GF-D8 (cell line): ENCODE measurements around the gene HSPB2.
A peak's percentile ranks its signal among the peaks of the same experiment; 100 is the strongest.
"Not testable (repeated sequence)": the region's sequence is repeated elsewhere in the genome, so short reads cannot be mapped to it uniquely, and the experiment has no call there.

Experiments
- DNase-seq: peaks from one replicate; lab custom pipeline; 2025; lab: John Stamatoyannopoulos, UW

HSPB2 gene

DNA sequence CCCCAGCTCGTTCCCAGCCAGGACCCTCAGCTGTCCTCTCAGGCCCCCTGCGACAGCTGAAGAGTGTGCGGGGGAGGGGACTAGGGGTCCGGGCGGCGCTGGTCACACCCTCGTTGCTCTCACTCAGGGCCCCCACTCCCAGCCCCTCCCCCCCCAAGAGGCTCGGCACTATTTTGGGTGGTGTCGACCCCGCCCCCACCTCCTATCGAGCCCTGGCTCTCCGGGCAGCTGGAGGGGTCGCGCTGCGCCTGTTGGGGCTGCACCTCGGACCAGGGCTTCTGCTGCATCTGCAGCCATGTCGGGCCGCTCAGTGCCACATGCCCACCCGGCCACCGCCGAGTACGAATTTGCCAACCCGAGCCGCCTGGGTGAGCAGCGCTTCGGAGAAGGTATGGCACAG, at the start of gene HSPB2:
TSS of gene HSPB2 (plus strand) at position 200 of the 400 bp plus-strand sequence. CDS start at position 296, 96 bp downstream.
- no peak for DNase-seq

- DNase-seq = no peak
These were observed 42.4 kb upstream of the HSPB2 start for GRCh38 chr11:111870113-111870512.

DNA sequence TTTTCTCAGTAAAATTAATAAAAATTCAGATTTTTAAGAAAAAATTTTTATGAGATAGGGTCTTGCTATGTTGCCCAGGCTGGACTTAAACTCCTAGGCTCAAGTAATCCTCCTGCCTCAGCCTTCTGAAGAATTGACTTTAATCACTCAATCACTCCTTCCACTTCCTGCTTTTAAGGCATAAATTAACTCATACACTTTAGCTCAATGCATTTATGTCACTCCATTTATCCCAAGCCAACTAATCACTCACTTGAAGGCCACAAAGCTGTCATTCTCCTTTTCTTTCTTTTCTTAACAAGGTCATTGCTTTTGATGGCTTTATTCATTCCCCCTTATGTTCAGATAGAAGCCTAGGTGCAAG, 42.0 kb upstream of the HSPB2 start:
- peak; percentile 73 for DNase-seq

DNA sequence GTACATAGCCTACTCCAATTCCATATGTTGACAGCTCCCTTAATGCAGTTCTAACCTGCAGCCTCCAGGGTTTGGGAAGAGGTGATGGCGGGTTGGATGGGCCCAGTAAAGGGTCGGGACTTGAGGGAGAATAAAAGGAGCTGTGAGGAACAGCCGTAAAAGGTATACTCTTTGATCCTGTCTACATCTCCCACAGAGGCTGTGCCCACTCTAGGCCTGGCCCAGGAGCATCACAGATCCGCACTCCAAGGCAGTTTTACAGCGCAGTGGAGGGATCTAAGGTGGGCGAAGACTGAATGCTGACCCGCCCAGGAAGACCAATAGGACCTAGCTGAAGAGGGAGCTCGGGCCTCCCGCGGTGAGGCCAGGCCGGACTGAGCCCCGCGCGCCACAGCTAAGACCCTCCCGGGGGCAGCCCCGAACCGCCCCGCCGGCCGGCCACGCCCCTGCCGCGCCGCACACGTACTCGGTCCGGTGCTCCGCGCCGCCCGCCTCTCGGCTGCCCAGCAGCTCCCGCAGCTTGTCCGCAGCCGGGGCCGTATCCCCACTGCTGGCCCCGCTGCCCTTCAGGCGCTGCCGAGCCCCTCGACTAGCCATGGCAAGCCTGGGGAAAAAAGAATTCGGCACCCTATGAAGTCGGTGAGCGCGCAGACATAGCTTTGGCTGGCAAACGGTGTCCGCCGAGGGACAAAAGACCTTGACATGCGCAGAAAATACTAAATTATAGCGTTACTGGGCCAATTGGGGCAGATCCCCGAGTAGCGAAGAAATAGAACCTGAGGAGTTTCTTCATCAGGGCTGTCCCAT, 41.4 kb upstream of the HSPB2 start, which contains the start of gene ALG9:
TSS of gene ALG9 (minus strand) at position 696 of the 807 bp plus-strand sequence. CDS start at position 597, 99 bp downstream.
- peak; percentile 87 for DNase-seq

GRCh38 chr11:111871693-111872161, 40.8 kb upstream of the HSPB2 start:
- DNase-seq = no peak

GRCh38 chr11:111878385-111878848, 34.1 kb upstream of the HSPB2 start:
- DNase-seq = no peak

- peak; percentile 100 for DNase-seq
These were observed 33.5 kb upstream of the HSPB2 start, which contains the start of the genes CFAP68 and FDXACB1 for GRCh38 chr11:111878849-111879636. TSS of gene CFAP68 (plus strand) at chr11:111879541. CDS start at chr11:111879561, 20 bp downstream. TSS of gene FDXACB1 (minus strand) at chr11:111879165. CDS start at chr11:111879132, 33 bp downstream.

- DNase-seq = no peak
These were observed 32.9 kb upstream of the HSPB2 start for GRCh38 chr11:111879637-111879960.

GRCh38 chr11:111882202-111882601, 30.3 kb upstream of the HSPB2 start:
- no peak for DNase-seq

GRCh38 chr11:111885053-111885452, 27.5 kb upstream of the HSPB2 start:
- DNase-seq = not testable (repeated sequence)

DNA sequence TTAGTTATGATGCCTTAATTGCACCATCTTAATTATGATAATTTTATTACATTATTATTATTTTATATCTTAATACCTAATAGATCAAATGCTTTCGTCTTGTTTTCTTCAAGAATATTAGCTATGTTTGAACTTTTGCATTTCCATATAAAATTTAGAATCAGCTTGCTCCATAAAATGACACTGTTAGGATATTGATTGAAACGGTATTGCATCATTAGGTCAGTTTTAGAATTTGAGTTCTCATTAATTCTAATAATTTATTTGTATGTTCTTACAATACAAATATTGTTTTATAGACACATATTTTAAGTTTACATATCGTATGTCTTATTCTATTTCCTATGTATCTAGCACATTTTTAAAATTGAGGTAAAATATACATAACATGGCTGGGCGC, 26.5 kb upstream of the HSPB2 start:
- DNase-seq = no peak

DNA sequence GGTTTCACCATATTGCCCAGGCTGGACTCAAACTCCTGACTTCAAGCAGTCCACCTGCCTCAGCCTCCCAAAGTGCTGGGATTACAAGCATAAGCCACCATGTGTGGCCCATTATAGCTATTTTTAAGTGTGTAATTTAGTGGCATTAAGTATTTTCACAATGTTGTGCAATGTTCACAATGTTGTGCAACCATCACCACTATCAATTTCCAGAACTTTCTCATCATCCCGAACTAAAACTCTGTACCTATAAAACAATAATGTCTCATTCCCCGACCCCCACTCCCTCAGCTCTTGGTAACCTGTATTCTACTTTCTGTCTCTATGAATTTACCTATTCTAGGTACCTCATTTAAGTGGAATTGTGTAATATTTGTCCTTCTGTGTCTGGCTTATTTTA, 25.7 kb upstream of the HSPB2 start:
- no peak for DNase-seq

- DNase-seq = peak; percentile 50
These were observed 7.1 kb upstream of the HSPB2 start for GRCh38 chr11:111905411-111905810.

- no peak for DNase-seq
These were observed 5.9 kb upstream of the HSPB2 start for GRCh38 chr11:111906680-111907079.

DNA sequence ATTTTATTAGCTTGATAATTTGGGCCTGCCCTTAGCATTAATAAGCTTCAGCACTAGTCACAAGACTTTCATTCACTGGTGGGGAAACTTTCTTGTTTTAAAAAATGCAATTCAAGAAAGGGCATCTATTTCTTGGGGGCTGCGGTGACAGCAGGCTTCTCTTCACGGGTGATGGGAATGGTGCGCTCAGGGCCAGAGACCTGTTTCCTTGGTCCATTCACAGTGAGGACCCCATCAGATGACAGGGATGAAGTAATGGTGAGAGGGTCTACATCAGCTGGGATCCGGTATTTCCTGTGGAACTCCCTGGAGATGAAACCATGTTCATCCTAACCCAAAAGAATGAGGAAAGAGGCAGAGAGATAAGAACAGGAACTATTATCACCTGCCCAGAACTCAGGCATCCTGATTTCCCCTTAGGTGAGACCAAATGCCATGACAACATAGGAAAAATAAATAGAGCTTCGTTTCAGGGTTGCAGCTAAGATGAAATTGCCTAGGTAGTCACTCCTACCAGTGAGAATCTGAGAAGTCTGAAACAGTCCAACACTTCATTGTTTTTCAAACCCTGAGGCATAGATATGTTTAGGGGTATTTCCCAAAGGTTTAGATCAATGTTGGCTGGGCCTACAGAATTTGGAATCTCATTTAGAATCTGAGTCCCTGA, 3.8 kb upstream of the HSPB2 start:
- no peak for DNase-seq

GRCh38 chr11:111909378-111909777, 3.2 kb upstream of the HSPB2 start:
- DNase-seq = no peak

GRCh38 chr11:111910676-111911562, 1.6 kb upstream of the HSPB2 start:
- no peak for DNase-seq

GRCh38 chr11:111911563-111912401, 752 bp upstream of the HSPB2 start, which contains the start of gene CRYAB:
TSS of gene CRYAB (minus strand) at chr11:111911770. CDS start at chr11:111911724, 46 bp downstream.
- no peak for DNase-seq

DNA sequence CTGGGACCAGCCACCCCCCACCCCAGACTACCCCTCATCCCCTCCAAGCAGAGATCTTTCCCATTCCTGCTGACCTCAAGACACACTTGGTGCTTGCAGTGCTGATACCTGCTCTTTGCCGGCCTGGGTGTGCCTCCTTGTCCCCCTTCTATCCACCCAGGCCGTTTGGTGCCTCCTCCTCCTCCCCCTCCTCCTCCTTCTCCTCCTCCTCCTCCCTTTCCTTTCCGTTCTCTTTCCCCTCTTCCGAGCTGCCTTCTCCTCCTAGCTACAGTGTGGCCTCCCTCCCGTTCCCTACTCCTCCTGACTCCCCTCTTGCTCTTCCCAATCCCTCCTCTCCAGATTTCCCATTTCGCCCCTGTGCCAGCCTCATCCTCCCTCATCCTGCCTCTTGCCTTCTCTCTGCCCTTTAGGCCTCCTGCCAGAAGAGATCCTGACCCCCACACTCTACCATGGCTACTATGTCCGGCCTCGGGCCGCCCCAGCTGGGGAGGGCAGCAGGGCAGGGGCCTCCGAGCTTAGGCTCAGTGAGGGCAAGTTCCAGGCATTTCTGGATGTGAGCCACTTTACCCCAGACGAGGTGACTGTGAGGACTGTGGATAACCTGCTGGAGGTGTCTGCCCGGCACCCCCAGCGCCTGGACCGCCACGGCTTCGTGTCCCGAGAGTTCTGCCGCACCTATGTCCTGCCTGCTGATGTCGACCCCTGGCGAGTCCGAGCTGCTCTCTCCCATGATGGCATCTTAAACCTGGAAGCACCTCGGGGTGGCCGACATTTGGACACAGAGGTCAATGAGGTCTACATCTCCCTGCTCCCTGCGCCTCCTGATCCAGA, 712 bp downstream of the HSPB2 start:
- no peak for DNase-seq
